ENCODE data around the gene C10orf71.

Gene C10orf71

GRCh38 chr10:49290607-49291006 is 8.4 kb upstream of the C10orf71 start:
- DNase-seq (ENCODE audit: low read depth, low spot score) = no peak

GRCh38 chr10:49292565-49293207 is 6.3 kb upstream of the C10orf71 start:
- no peak for DNase-seq (ENCODE audit: low read depth, low spot score)

- DNase-seq (ENCODE audit: low read depth, low spot score) = no peak
Measured at GRCh38 chr10:49293208-49293603, 5.8 kb upstream of the C10orf71 start.

GRCh38 chr10:49294731-49295130 is 4.2 kb upstream of the C10orf71 start:
- DNase-seq (ENCODE audit: low read depth, low spot score) = no peak

- no peak for DNase-seq (ENCODE audit: low read depth, low spot score)
Measured at GRCh38 chr10:49295297-49295696, 3.7 kb upstream of the C10orf71 start.

- DNase-seq (ENCODE audit: low read depth, low spot score) = no peak
Measured at GRCh38 chr10:49296382-49296781, 2.6 kb upstream of the C10orf71 start.

- no peak for DNase-seq (ENCODE audit: low read depth, low spot score)
Measured at GRCh38 chr10:49296836-49297235, 2.1 kb upstream of the C10orf71 start.

- DNase-seq (ENCODE audit: low read depth, low spot score) = no peak
Measured at GRCh38 chr10:49297818-49298670, 926 bp upstream of the C10orf71 start.

GRCh38 chr10:49298671-49298982 is 343 bp upstream of the C10orf71 start:
- DNase-seq (ENCODE audit: low read depth, low spot score) = no peak

- no peak for DNase-seq (ENCODE audit: low read depth, low spot score)
Measured at GRCh38 chr10:49299816-49300139, 808 bp downstream of the C10orf71 start.

- DNase-seq (ENCODE audit: low read depth, low spot score) = no peak
Measured at GRCh38 chr10:49300140-49300974, 1.4 kb downstream of the C10orf71 start.

GRCh38 chr10:49301302-49301701 is 2.3 kb downstream of the C10orf71 start:
- DNase-seq (ENCODE audit: low read depth, low spot score) = no peak

- DNase-seq (ENCODE audit: low read depth, low spot score) = no peak
Measured at GRCh38 chr10:49302088-49302487, 3.1 kb downstream of the C10orf71 start.

GRCh38 chr10:49303711-49304110 is 4.7 kb downstream of the C10orf71 start:
- DNase-seq (ENCODE audit: low read depth, low spot score) = no peak

- DNase-seq (ENCODE audit: low read depth, low spot score) = no peak
Measured at GRCh38 chr10:49304137-49304536, 5.2 kb downstream of the C10orf71 start.

- DNase-seq (ENCODE audit: low read depth, low spot score) = no peak
Measured at GRCh38 chr10:49307921-49308320, 9.0 kb downstream of the C10orf71 start.

GRCh38 chr10:49308881-49309280 is 9.9 kb downstream of the C10orf71 start:
- no peak for DNase-seq (ENCODE audit: low read depth, low spot score)

GRCh38 chr10:49309691-49310411 is 10.9 kb downstream of the C10orf71 start:
- no peak for DNase-seq (ENCODE audit: low read depth, low spot score)

- no peak for DNase-seq (ENCODE audit: low read depth, low spot score)
Measured at GRCh38 chr10:49310460-49310859, 11.5 kb downstream of the C10orf71 start.

- no peak for DNase-seq (ENCODE audit: low read depth, low spot score)
Measured at GRCh38 chr10:49310901-49311554, 12.1 kb downstream of the C10orf71 start.

- DNase-seq (ENCODE audit: low read depth, low spot score) = no peak
Measured at GRCh38 chr10:49311555-49312236, 12.7 kb downstream of the C10orf71 start.

Measured in smooth muscle cell of the brain vasculature (primary cell).